Measurements from ENCODE around the gene CD300LD.

DNA sequence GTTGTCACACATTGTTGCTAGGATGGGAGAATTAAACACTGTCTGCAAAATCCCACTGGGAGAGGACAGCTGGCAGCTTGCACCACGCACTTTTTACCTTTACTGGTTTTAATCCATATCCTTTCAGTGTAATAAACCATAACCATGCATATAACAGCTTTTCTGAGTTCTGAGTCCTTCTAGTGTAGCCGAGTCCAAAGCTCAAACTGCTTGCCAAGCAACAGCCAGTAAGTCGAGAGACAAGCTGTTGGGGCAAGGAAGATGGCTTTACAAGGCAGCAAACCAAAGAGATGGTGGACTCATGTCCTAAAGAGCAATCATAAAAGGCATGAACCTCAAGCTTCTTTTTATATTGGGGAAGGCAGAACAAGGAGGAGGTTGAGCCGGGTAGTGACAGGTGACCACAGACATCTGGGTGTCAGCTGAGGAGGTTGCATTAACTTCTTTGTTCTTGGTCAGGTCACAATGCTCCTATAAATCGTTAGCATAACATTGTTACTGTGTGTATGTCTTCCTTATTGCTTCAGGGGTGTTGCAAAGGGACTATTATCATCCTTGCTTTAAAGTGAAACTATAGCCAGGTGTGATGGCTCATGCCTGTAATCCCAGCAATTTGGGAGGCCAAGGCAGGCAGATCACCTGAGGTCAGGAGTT lies 17.5 kb downstream of the CD300LD start:
- TF ChIP-seq, protein P1, sequence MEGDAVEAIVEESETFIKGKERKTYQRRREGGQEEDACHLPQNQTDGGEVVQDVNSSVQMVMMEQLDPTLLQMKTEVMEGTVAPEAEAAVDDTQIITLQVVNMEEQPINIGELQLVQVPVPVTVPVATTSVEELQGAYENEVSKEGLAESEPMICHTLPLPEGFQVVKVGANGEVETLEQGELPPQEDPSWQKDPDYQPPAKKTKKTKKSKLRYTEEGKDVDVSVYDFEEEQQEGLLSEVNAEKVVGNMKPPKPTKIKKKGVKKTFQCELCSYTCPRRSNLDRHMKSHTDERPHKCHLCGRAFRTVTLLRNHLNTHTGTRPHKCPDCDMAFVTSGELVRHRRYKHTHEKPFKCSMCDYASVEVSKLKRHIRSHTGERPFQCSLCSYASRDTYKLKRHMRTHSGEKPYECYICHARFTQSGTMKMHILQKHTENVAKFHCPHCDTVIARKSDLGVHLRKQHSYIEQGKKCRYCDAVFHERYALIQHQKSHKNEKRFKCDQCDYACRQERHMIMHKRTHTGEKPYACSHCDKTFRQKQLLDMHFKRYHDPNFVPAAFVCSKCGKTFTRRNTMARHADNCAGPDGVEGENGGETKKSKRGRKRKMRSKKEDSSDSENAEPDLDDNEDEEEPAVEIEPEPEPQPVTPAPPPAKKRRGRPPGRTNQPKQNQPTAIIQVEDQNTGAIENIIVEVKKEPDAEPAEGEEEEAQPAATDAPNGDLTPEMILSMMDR (IDR thresholded peaks at IDR 0.05), result no peak
- no peak for TF ChIP-seq POLR2A (IDR thresholded peaks at IDR 0.05)
